SK-N-SH treated with all-trans-retinoic acid at 6 μM for 48 hours (cell line): ENCODE results near the gene ALG14.

Source experiments
- ARNTL ChIP-seq: fragments of 450-650 bp; formaldehyde crosslinking; IDR thresholded peaks from 2 replicates; pipeline ENCODE4 v1.5.0; 2020; ENCODE audit warnings: low read depth, mild to moderate bottlenecking, moderate library complexity, borderline replicate concordance
- BACH2 ChIP-seq: fragments of 250-450 bp; sonication (Bioruptor Pico); IDR thresholded peaks from 2 replicates; pipeline ENCODE4 v1.9.0; 2021; ENCODE audit warnings: mild to moderate bottlenecking, borderline replicate concordance
- GLIS3 ChIP-seq: fragments of 250-450 bp; sonication (Bioruptor Pico); IDR thresholded peaks from 2 replicates; pipeline ENCODE4 v1.5.0; 2020; ENCODE audit warnings: mild to moderate bottlenecking, moderate library complexity
- ISL1 ChIP-seq: fragments of 250-450 bp; sonication (Bioruptor Pico); IDR thresholded peaks from 2 replicates; pipeline ENCODE4 v2.1.2; 2022; ENCODE audit warnings: mild to moderate bottlenecking, moderate library complexity
- RARB ChIP-seq: fragments of 250-450 bp; sonication (Bioruptor Pico); IDR thresholded peaks from 2 replicates; pipeline ENCODE4 v1.8.0; 2021; ENCODE audit warnings: mild to moderate bottlenecking, moderate library complexity
- ZFP3 ChIP-seq: fragments of 250-450 bp; sonication (Bioruptor Pico); IDR thresholded peaks from 2 replicates; pipeline ENCODE4 v1.5.0; 2020; ENCODE audit warnings: mild to moderate bottlenecking, moderate library complexity
- ZFP30 ChIP-seq: fragments of 450-650 bp; formaldehyde crosslinking; IDR thresholded peaks from 2 replicates; pipeline ENCODE4 v1.5.0; 2022; ENCODE audit warnings: mild to moderate bottlenecking, moderate library complexity
- TF ChIP-seq, protein P1 (sequence below): fragments of 250-450 bp; sonication (Bioruptor Pico); IDR thresholded peaks from 2 replicates; pipeline ENCODE4 v1.8.0; 2020; ENCODE audit warnings: mild to moderate bottlenecking, moderate library complexity, borderline replicate concordance
- TF ChIP-seq, protein P2 (sequence below): fragments of 250-450 bp; sonication (Bioruptor Pico); IDR thresholded peaks from 2 replicates; pipeline ENCODE4 v1.5.0; 2020; ENCODE audit warnings: mild to moderate bottlenecking, moderate library complexity
- TF ChIP-seq, protein P3 (sequence below): fragments of 250-450 bp; sonication (Bioruptor Pico); IDR thresholded peaks from 2 replicates; pipeline ENCODE4 v1.8.0; 2021; ENCODE audit warnings: low read depth, mild to moderate bottlenecking, moderate library complexity, borderline replicate concordance

DNA sequence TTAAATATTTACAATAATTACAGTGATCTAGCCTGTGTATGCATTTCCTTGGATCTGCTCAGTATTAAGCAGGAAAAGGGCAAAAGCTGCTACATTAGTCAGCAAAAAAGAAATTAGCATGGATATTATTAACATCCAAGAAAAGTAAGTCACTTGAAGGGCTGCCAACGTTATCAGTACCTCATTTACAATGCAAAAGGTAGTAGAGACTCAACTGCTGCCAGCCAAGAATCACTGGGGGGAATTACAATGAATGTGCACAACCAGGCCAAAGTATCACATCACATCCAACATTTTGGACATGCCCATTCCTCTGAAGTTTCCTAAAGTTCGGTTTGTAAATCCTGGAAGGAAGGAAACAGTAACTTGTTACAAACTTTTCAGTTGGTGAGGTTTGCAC is 147.7 kb downstream of the ALG14 start:
- TF ChIP-seq ARNTL (CRISPR knock-in tag) (no peak), ISL1 (CRISPR knock-in tag) (no peak), BACH2 (CRISPR knock-in tag) (no peak), GLIS3 (CRISPR knock-in tag) (no peak), ZFP30 (CRISPR knock-in tag) (no peak), RARB (CRISPR knock-in tag) (no peak), ZFP3 (CRISPR knock-in tag) (no peak)
- TF ChIP-seq, protein P1, sequence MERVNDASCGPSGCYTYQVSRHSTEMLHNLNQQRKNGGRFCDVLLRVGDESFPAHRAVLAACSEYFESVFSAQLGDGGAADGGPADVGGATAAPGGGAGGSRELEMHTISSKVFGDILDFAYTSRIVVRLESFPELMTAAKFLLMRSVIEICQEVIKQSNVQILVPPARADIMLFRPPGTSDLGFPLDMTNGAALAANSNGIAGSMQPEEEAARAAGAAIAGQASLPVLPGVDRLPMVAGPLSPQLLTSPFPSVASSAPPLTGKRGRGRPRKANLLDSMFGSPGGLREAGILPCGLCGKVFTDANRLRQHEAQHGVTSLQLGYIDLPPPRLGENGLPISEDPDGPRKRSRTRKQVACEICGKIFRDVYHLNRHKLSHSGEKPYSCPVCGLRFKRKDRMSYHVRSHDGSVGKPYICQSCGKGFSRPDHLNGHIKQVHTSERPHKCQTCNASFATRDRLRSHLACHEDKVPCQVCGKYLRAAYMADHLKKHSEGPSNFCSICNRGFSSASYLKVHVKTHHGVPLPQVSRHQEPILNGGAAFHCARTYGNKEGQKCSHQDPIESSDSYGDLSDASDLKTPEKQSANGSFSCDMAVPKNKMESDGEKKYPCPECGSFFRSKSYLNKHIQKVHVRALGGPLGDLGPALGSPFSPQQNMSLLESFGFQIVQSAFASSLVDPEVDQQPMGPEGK, result no peak
- TF ChIP-seq, protein P2, sequence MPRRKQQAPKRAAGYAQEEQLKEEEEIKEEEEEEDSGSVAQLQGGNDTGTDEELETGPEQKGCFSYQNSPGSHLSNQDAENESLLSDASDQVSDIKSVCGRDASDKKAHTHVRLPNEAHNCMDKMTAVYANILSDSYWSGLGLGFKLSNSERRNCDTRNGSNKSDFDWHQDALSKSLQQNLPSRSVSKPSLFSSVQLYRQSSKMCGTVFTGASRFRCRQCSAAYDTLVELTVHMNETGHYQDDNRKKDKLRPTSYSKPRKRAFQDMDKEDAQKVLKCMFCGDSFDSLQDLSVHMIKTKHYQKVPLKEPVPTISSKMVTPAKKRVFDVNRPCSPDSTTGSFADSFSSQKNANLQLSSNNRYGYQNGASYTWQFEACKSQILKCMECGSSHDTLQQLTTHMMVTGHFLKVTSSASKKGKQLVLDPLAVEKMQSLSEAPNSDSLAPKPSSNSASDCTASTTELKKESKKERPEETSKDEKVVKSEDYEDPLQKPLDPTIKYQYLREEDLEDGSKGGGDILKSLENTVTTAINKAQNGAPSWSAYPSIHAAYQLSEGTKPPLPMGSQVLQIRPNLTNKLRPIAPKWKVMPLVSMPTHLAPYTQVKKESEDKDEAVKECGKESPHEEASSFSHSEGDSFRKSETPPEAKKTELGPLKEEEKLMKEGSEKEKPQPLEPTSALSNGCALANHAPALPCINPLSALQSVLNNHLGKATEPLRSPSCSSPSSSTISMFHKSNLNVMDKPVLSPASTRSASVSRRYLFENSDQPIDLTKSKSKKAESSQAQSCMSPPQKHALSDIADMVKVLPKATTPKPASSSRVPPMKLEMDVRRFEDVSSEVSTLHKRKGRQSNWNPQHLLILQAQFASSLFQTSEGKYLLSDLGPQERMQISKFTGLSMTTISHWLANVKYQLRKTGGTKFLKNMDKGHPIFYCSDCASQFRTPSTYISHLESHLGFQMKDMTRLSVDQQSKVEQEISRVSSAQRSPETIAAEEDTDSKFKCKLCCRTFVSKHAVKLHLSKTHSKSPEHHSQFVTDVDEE (CRISPR knock-in tag), result no peak
- TF ChIP-seq, protein P3, sequence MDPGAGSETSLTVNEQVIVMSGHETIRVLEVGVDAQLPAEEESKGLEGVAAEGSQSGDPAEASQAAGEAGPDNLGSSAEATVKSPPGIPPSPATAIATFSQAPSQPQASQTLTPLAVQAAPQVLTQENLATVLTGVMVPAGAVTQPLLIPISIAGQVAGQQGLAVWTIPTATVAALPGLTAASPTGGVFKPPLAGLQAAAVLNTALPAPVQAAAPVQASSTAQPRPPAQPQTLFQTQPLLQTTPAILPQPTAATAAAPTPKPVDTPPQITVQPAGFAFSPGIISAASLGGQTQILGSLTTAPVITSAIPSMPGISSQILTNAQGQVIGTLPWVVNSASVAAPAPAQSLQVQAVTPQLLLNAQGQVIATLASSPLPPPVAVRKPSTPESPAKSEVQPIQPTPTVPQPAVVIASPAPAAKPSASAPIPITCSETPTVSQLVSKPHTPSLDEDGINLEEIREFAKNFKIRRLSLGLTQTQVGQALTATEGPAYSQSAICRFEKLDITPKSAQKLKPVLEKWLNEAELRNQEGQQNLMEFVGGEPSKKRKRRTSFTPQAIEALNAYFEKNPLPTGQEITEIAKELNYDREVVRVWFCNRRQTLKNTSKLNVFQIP (CRISPR knock-in tag), result no peak
